Sigmoid colon (tissue), 4 donors: ENCODE data around the gene LILRA2.
"Not testable (repeated sequence)": the region's sequence is repeated elsewhere in the genome, so short reads cannot be mapped to it uniquely, and the experiment has no call there.

Experiments
- EP300 ChIP-seq, 4 donors: sonication (generic); formaldehyde crosslinking; IDR thresholded peaks; one replicate each; pipeline ENCODE4 v1.6.1; 2017; ENCODE audit warnings: antibody characterized with exemption in 4 of 4
- TF ChIP-seq, protein P1 (sequence below), 4 experiments: fragments of 450-650 bp in 3 of 4; fragments of 200-600 bp in 1 of 4; IDR thresholded peaks; one replicate each; pipeline ENCODE4 v1.5.1; 2016 to 2019; ENCODE audit warnings: antibody characterized with exemption in 4 of 4, mild to moderate bottlenecking in 3 of 4, moderate library complexity in 2 of 4

DNA sequence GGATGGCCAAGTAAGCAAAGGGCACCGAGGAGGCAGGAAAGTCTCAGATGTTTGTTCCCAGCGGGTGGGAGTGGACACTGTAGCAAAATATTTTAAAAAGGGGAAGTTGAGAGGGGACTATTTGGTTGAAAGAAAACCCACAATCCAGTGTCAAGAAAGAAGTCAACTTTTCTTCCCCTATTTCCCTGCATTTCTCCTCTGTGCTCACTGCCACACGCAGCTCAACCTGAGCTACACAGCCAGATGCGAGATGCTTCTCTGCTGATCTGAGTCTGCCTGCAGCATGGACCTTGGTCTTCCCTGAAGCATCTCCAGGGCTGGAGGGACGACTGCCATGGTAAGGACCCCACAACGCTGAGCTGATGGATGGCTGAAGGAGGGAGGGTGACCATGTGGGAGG lies 19.9 kb downstream of the LILRA2 start, which contains the start of gene LILRA1:
- TF ChIP-seq, protein P1, sequence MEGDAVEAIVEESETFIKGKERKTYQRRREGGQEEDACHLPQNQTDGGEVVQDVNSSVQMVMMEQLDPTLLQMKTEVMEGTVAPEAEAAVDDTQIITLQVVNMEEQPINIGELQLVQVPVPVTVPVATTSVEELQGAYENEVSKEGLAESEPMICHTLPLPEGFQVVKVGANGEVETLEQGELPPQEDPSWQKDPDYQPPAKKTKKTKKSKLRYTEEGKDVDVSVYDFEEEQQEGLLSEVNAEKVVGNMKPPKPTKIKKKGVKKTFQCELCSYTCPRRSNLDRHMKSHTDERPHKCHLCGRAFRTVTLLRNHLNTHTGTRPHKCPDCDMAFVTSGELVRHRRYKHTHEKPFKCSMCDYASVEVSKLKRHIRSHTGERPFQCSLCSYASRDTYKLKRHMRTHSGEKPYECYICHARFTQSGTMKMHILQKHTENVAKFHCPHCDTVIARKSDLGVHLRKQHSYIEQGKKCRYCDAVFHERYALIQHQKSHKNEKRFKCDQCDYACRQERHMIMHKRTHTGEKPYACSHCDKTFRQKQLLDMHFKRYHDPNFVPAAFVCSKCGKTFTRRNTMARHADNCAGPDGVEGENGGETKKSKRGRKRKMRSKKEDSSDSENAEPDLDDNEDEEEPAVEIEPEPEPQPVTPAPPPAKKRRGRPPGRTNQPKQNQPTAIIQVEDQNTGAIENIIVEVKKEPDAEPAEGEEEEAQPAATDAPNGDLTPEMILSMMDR (IDR thresholded peaks at IDR 0.05), result not testable (repeated sequence)
- TF ChIP-seq EP300 (IDR thresholded peaks at IDR 0.05), result not testable (repeated sequence)
